Trophoblast cell (in vitro differentiated cells and primary cell): ENCODE data around the gene GP9.

Experiments
- DNase-seq, 2 donors: peaks; one replicate each; pipeline ENCODE4 v3.0.0-alpha.2; 2016
- H2AFZ ChIP-seq: 2 replicates; pipeline ENCODE4 v1.6.1; 2013; ENCODE audit warnings: low read length, moderate library complexity, mild to moderate bottlenecking; ENCODE audit not compliant: insufficient read depth, poor library complexity
- H2AK5ac ChIP-seq: 2 replicates; pipeline ENCODE4 v1.6.1; 2013; ENCODE audit warnings: mild to moderate bottlenecking, low read length
- H2BK120ac ChIP-seq: 2 replicates; pipeline ENCODE4 v1.6.1; 2013; ENCODE audit warnings: low read length, mild to moderate bottlenecking, moderate library complexity; ENCODE audit not compliant: insufficient read depth, poor library complexity
- H2BK12ac ChIP-seq: 2 replicates; pipeline ENCODE4 v1.6.1; 2013; ENCODE audit warnings: mild to moderate bottlenecking, low read length, moderate library complexity
- H2BK5ac ChIP-seq: 2 replicates; pipeline ENCODE4 v1.6.1; 2013; ENCODE audit warnings: low read length, low read depth, moderate library complexity, mild to moderate bottlenecking; ENCODE audit not compliant: poor library complexity
- H3K14ac ChIP-seq: 2 replicates; pipeline ENCODE4 v1.6.1; 2013; ENCODE audit warnings: mild to moderate bottlenecking, low read length
- H3K18ac ChIP-seq: 2 replicates; pipeline ENCODE4 v1.6.1; 2013; ENCODE audit warnings: mild to moderate bottlenecking, low read length
- H3K23ac ChIP-seq: 2 replicates; pipeline ENCODE4 v1.6.1; 2013; ENCODE audit warnings: low read length
- H3K27ac ChIP-seq: 2 replicates; pipeline ENCODE4 v1.5.1; 2013; ENCODE audit warnings: low read depth, mild to moderate bottlenecking, inconsistent platforms, low read length, moderate library complexity
- H3K27me3 ChIP-seq: 2 replicates; pipeline ENCODE4 v1.6.1; 2013; ENCODE audit warnings: inconsistent platforms, mild to moderate bottlenecking, low read length, moderate library complexity; ENCODE audit not compliant: insufficient read depth
- H3K36me3 ChIP-seq, 2 experiments: 1 replicate in 1 of 2; 2 replicates in 1 of 2; pipeline ENCODE4 v1.6.1; 2013; ENCODE audit warnings: low read length in 2 of 2, mild to moderate bottlenecking in 2 of 2, moderate library complexity in 1 of 2; ENCODE audit not compliant: insufficient read depth in 2 of 2, control insufficient read depth in 1 of 2
- H3K4ac ChIP-seq: 2 replicates; pipeline ENCODE4 v1.6.1; 2013; ENCODE audit warnings: low read depth, mild to moderate bottlenecking, low read length, moderate library complexity
- H3K4me1 ChIP-seq, 2 experiments: 1 replicate in 1 of 2; 2 replicates in 1 of 2; pipeline ENCODE4 v1.6.1; 2013; ENCODE audit warnings: low read length in 2 of 2, mild to moderate bottlenecking in 2 of 2, moderate library complexity in 1 of 2; ENCODE audit not compliant: insufficient read depth in 2 of 2, control insufficient read depth in 1 of 2
- H3K4me2 ChIP-seq: 2 replicates; pipeline ENCODE4 v1.6.1; 2013; ENCODE audit warnings: inconsistent platforms, mild to moderate bottlenecking, low read length, moderate library complexity
- H3K4me3 ChIP-seq: 2 replicates; pipeline ENCODE4 v1.5.1; 2013; ENCODE audit warnings: mild to moderate bottlenecking, low read depth, low read length, inconsistent platforms
- H3K79me1 ChIP-seq: one replicate; pipeline ENCODE4 v1.6.1; 2013; ENCODE audit warnings: low read length
- H3K79me2 ChIP-seq: 2 replicates; pipeline ENCODE4 v1.6.1; 2013; ENCODE audit warnings: low read length, mild to moderate bottlenecking; ENCODE audit not compliant: control insufficient read depth, insufficient read depth, poor library complexity
- H3K9ac ChIP-seq: 2 replicates; pipeline ENCODE4 v1.6.1; 2013; ENCODE audit warnings: mild to moderate bottlenecking, low read length
- H3K9me3 ChIP-seq: 2 replicates; pipeline ENCODE4 v1.6.1; 2013; ENCODE audit warnings: low read depth, mild to moderate bottlenecking, control low read depth, inconsistent platforms, low read length; ENCODE audit not compliant: insufficient read depth
- H4K12ac ChIP-seq: 2 replicates; pipeline ENCODE4 v1.6.1; 2013; ENCODE audit warnings: low read depth, mild to moderate bottlenecking, low read length, moderate library complexity
- H4K8ac ChIP-seq: 2 replicates; pipeline ENCODE4 v1.6.1; 2013; ENCODE audit warnings: low read depth, mild to moderate bottlenecking, low read length, moderate library complexity
- H4K91ac ChIP-seq: one replicate; pipeline ENCODE4 v1.6.1; 2013; ENCODE audit warnings: low read depth, mild to moderate bottlenecking, low read length, moderate library complexity
- WGBS: extraction: QIAGEN DNeasy Blood & Tissue Kit; methylation state at CpG from one replicate; pipeline ENCODE4 v1.1.7; 2013; ENCODE audit warnings: missing lambda C conversion rate; ENCODE audit not compliant: insufficient read length, insufficient coverage; ENCODE audit errors: extremely low coverage; 5-methylcytosine and 5-hydroxymethylcytosine counted together

The GP9 gene

DNA sequence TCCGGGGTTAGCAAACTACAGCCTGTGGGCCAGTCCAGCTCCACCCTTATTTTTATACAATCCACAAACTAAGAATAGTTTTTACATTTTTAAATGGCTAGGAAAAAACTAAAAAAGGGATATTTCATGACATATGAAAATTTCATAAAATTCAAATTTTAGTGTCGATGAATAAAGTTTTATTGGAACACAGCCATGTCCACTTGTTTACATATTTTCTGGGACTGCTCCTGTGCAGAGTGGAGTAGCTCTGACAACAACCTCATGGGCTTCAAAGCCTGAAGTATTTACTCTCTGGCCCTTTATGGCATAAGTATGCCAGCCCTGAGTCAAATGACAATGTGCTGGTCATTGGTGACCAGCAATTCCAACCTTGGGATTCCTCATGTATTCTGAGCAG, 42.3 kb upstream of the GP9 start:
- Histone ChIP-seq H3K4me1 (peaks cover 0 to 5% of the 10 kb centered on the region in 2 experiments), H2BK5ac (no peak overlapping the region), H3K79me1 (no peaks in the 10 kb centered on the region), H4K8ac (no peak overlapping the region), H3K23ac (no peak overlapping the region), H3K79me2 (no peaks in the 10 kb centered on the region), H3K9ac (no peak overlapping the region), H2BK120ac (no peak overlapping the region), H3K18ac (no peak overlapping the region), H3K36me3 (no peaks in the 10 kb centered on the region), H2BK12ac (no peak overlapping the region), H3K27me3 (no peaks in the 10 kb centered on the region), H3K4ac (no peak overlapping the region), H3K27ac (no peak overlapping the region), H4K12ac (no peak overlapping the region), H4K91ac (no peak overlapping the region), H3K4me3 (no peak overlapping the region), H2AFZ (no peak overlapping the region), H3K14ac (no peak overlapping the region), H3K9me3 (no peaks in the 10 kb centered on the region), H3K4me2 (no peak overlapping the region), H2AK5ac (no peak overlapping the region)
- DNase-seq, result no peak
- no CpG with 5 or more reads among the region's 2 CpGs for WGBS

DNA sequence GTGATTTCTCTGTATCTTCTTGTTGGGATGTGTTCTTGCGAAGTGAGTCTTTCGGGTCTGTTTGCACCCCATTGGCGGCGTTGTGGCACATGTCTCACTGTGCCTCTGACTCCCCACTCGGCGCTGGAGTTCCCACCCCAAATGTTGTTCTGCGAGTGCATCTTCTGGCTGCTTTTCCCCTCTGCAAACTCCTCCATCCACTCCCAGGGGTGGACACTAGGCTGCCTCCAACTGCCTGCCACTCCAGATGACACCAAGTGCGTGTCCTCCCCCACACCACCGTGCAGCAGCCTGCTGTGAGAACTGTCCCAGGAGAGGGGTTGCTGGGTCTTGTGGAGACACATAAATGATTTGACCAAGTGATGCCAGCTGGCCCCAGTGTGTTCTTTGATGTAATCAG, 41.8 kb upstream of the GP9 start:
- Histone ChIP-seq H2BK5ac (no peak overlapping the region), H2BK120ac (no peak overlapping the region), H3K79me2 (no peaks in the 10 kb centered on the region), H3K23ac (no peak overlapping the region), H3K18ac (no peak overlapping the region), H4K12ac (no peak overlapping the region), H3K27me3 (no peaks in the 10 kb centered on the region), H3K9ac (no peak overlapping the region), H4K8ac (no peak overlapping the region), H3K9me3 (no peaks in the 10 kb centered on the region), H3K36me3 (no peaks in the 10 kb centered on the region), H2AFZ (no peak overlapping the region), H3K79me1 (no peaks in the 10 kb centered on the region), H4K91ac (no peak overlapping the region), H3K14ac (no peak overlapping the region), H2BK12ac (no peak overlapping the region), H3K4me2 (no peak overlapping the region), H3K4ac (no peak overlapping the region), H3K27ac (no peak overlapping the region), H3K4me3 (no peak overlapping the region), H2AK5ac (no peak overlapping the region), H3K4me1 (peaks cover 0 to 5% of the 10 kb centered on the region in 2 experiments)
- no CpG with 5 or more reads among the region's 9 CpGs for WGBS
- DNase-seq, result no peak

DNA sequence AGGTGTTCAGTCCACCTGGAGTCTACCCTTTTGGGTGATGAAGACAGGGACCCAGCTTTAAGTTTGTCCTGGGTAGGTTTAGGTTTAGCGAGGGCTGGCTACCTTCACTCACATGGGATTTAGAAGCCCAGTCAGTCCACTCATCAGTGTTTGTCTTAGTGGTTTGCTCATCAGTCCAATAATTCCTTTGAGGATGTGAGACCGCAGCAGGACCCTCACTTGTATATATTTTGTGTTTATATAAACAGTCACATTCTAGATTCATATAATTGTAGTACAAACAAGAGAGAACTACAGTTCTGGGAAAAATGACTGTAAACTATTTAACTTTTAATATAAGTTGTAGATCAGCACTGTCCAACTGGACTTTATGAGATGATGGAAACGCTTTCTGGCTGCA, 41.3 kb upstream of the GP9 start:
- Histone ChIP-seq H3K18ac (no peak overlapping the region), H2AFZ (no peak overlapping the region), H3K4me2 (no peak overlapping the region), H3K79me2 (no peaks in the 10 kb centered on the region), H4K91ac (no peak overlapping the region), H4K12ac (no peak overlapping the region), H3K9ac (no peak overlapping the region), H3K4me1 (peaks cover 0 to 5% of the 10 kb centered on the region in 2 experiments), H3K14ac (no peak overlapping the region), H2BK12ac (no peak overlapping the region), H2BK5ac (no peak overlapping the region), H3K79me1 (no peaks in the 10 kb centered on the region), H2BK120ac (no peak overlapping the region), H2AK5ac (no peak overlapping the region), H3K36me3 (no peaks in the 10 kb centered on the region), H3K23ac (no peak overlapping the region), H3K27me3 (no peaks in the 10 kb centered on the region), H3K27ac (no peak overlapping the region), H3K4me3 (no peak overlapping the region), H3K4ac (no peak overlapping the region), H4K8ac (no peak overlapping the region), H3K9me3 (no peaks in the 10 kb centered on the region)
- DNase-seq, result no peak
- no CpG with 5 or more reads among the region's 3 CpGs for WGBS

DNA sequence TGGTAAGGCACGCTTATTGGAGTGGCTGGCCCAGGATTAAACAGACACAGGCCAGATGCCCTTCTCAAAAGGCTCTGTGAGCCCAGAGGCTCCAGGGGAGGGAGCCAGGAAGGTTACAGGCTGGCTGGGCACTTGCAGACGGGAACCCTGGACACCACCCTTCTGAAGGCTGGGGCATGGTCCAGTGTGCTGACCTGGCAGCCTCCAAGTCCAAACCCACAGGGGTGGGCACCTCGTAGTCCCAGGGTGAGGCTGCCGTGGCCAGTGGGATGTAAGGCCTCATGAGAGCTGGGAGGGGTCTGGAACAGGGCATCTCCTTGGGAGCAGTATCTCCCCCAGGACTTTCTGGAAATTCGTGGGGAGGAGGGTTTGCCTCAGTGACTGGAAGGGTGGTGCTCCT, 39.9 kb upstream of the GP9 start:
- Histone ChIP-seq H3K9ac (no peak overlapping the region), H3K79me2 (no peaks in the 10 kb centered on the region), H3K4ac (no peak overlapping the region), H2AFZ (no peak overlapping the region), H3K9me3 (no peaks in the 10 kb centered on the region), H3K79me1 (no peaks in the 10 kb centered on the region), H3K23ac (no peak overlapping the region), H3K14ac (no peak overlapping the region), H3K4me3 (no peak overlapping the region), H3K4me1 (peaks cover 0 to 5% of the 10 kb centered on the region in 2 experiments), H3K27me3 (no peaks in the 10 kb centered on the region), H2BK120ac (no peak overlapping the region), H2BK5ac (no peak overlapping the region), H4K12ac (no peak overlapping the region), H3K18ac (no peak overlapping the region), H4K8ac (no peak overlapping the region), H2AK5ac (no peak overlapping the region), H3K36me3 (no peaks in the 10 kb centered on the region), H4K91ac (no peak overlapping the region), H2BK12ac (no peak overlapping the region), H3K4me2 (no peak overlapping the region), H3K27ac (no peak overlapping the region)
- no CpG with 5 or more reads among the region's 5 CpGs for WGBS
- DNase-seq, result no peak
